Measurements from ENCODE around the gene CAP2.
"Not testable (repeated sequence)": the region's sequence is repeated elsewhere in the genome, so short reads cannot be mapped to it uniquely, and the experiment has no call there.

The CAP2 gene

DNA sequence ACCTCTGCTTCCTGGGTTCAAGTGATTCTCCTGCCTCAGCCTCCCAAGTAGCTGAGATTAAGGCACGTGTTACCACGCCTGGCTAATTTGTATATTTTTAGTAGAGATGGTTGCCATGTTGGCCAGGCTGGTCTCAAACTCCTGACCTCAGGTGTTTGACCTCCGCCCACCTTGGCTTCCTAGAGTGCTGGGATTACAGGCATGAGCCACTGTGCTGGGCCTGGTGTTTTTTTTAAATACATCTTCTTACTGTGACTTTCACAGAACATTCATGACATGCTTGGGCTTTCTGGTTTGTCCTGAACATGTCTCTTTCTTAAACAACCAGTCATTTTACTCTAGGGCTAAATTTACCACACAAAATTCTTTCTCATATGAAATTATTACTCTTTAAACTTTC is 172.0 kb downstream of the CAP2 start:
- H3K36me3 Mint-ChIP-seq = peaks cover 6% of the 10 kb centered on the region
- H3K4me1 Mint-ChIP-seq (ENCODE audit: low read depth) = no peaks in the 10 kb centered on the region
- H3K9me3 Mint-ChIP-seq (ENCODE audit: low read depth) = peaks cover 4% of the 10 kb centered on the region
- no peak overlapping the region for H3K4me3 Mint-ChIP-seq
- peaks cover 3% of the 10 kb centered on the region for H3K27me3 Mint-ChIP-seq
- H3K27ac Mint-ChIP-seq = no peak overlapping the region

DNA sequence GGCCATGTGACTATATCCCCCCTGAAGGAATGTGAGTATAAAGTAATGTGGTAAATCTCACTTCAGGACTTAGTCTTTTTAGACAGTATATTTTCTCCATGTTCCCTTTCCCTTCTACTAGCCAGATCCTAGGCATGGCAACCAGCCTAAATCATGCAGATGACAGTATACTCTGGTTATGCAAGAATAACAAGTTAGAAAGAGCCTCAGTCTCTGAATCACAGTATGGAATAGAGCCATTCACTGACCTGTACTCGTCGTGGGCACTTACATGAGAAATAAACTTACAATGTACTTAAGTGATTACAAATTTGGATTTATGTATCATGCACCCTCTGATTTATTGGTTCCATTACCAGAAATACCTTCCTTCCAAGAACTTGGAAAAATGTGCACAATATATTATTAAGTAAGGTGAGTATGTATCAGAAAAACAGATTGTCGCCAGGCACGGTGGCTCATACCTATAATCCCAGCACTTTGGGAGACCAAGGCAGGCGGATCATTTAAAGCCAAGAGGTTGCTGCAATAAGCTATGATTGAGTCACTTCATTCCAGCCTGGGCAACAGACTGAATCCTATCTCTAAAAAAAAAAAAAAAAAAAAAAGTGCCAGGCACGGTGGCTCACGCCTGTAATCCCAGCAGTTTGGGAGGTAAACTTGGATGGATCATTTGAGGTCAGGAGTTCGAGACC is 181.6 kb downstream of the CAP2 start:
- no peaks in the 10 kb centered on the region for H3K9me3 Mint-ChIP-seq (ENCODE audit: low read depth)
- H3K27ac Mint-ChIP-seq = no peak overlapping the region
- no peaks in the 10 kb centered on the region for H3K4me1 Mint-ChIP-seq (ENCODE audit: low read depth)
- H3K27me3 Mint-ChIP-seq = peaks cover 9% of the 10 kb centered on the region
- H3K36me3 Mint-ChIP-seq = peaks cover 4% of the 10 kb centered on the region
- no peak overlapping the region for H3K4me3 Mint-ChIP-seq

GRCh38 chr6:17577059-17577458 is 183.7 kb downstream of the CAP2 start:
- Mint-ChIP-seq H3K36me3 (peaks cover 4% of the 10 kb centered on the region), H3K27me3 (peaks cover 4% of the 10 kb centered on the region), H3K4me1 (ENCODE audit: low read depth) (no peaks in the 10 kb centered on the region), H3K4me3 (no peak overlapping the region), H3K27ac (no peak overlapping the region), H3K9me3 (ENCODE audit: low read depth) (no peaks in the 10 kb centered on the region)

GRCh38 chr6:17580518-17581048 is 187.2 kb downstream of the CAP2 start:
- Mint-ChIP-seq H3K4me3 (peak overlapping the region; percentile 76), H3K4me1 (ENCODE audit: low read depth) (peaks cover 4% of the 10 kb centered on the region), H3K27me3 (no peaks in the 10 kb centered on the region), H3K9me3 (ENCODE audit: low read depth) (no peaks in the 10 kb centered on the region), H3K27ac (no peak overlapping the region), H3K36me3 (peaks cover 4% of the 10 kb centered on the region)

DNA sequence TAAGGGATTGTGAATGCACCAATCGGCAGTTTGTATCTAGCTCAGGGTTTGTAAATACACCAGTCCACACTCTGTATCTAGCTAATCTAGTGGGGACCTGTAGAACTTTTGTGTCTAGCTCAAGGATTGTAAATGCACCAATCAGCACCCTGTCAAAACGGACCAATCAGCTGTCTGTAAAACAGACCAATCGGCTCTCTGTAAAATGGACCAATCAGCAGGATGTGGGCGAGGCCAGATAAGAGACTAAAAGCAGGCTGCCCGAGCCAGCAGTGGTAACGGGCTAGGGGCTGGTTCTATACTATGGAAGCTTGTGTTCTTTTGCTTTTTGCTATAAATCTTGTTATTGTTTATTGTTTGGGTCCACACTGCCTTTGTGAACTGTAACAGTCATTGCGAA is 187.9 kb downstream of the CAP2 start:
- H3K27ac Mint-ChIP-seq; H3K4me1 Mint-ChIP-seq (ENCODE audit: low read depth); H3K27me3 Mint-ChIP-seq; H3K36me3 Mint-ChIP-seq; H3K9me3 Mint-ChIP-seq (ENCODE audit: low read depth): not testable (repeated sequence)
- H3K4me3 Mint-ChIP-seq = peak overlapping the region; percentile 76

DNA sequence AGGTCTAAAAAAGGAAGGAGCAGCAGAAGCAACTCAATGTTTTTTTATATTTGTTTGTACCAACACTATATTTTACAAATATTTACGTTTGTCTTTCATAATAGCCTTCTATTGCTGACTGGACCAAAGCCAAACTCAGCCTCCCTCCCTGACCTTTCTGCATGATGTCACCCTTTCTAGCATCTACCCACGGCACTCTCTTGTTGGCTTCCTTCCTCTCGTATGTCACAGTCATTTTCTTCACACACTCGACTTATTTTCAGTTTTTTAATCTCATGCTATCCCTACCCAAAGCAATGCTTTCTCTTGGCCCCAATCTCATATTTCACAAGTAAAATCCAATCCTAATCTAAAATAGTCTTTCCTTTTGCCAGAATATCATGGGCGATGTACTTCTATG is 190.4 kb downstream of the CAP2 start:
- Mint-ChIP-seq H3K4me3 (peak overlapping the region; percentile 43), H3K27ac (no peak overlapping the region), H3K27me3 (no peaks in the 10 kb centered on the region)

DNA sequence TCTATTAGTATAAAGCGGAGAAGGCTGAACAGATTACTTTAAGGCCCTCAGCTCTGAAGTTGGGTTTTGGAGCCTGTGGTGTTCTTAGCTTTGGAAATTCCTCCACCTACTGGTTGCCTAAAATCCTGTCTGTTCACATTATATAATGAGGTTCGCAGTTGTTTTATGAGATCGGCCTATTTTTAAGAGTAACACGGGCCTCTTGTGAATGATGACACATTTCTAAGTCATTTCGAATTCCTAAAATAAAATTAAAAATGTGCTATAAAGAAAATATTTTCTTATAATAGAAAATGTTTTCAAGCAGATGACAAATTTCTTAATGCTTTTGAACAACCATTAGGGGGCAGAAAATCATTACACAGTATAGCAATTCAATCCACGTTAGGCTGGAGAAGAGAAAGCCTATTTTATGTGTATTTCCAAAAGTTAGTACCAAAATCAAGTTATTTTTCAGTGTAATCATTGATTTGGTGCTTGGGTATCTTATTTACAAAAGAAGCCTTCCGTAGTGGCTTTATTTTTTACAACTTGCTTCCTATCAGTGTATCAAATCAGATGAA is 190.9 kb downstream of the CAP2 start:
- Mint-ChIP-seq H3K27ac (no peak overlapping the region), H3K27me3 (no peaks in the 10 kb centered on the region), H3K9me3 (ENCODE audit: low read depth) (no peaks in the 10 kb centered on the region), H3K4me3 (no peak overlapping the region), H3K36me3 (no peaks in the 10 kb centered on the region), H3K4me1 (ENCODE audit: low read depth) (peaks cover 10% of the 10 kb centered on the region)

More for the DNA sequence above, 190.4 kb downstream of the CAP2 start:
- no peaks in the 10 kb centered on the region for H3K36me3 Mint-ChIP-seq
- peaks cover 5% of the 10 kb centered on the region for H3K4me1 Mint-ChIP-seq (ENCODE audit: low read depth)
- H3K9me3 Mint-ChIP-seq (ENCODE audit: low read depth) = no peaks in the 10 kb centered on the region

DNA sequence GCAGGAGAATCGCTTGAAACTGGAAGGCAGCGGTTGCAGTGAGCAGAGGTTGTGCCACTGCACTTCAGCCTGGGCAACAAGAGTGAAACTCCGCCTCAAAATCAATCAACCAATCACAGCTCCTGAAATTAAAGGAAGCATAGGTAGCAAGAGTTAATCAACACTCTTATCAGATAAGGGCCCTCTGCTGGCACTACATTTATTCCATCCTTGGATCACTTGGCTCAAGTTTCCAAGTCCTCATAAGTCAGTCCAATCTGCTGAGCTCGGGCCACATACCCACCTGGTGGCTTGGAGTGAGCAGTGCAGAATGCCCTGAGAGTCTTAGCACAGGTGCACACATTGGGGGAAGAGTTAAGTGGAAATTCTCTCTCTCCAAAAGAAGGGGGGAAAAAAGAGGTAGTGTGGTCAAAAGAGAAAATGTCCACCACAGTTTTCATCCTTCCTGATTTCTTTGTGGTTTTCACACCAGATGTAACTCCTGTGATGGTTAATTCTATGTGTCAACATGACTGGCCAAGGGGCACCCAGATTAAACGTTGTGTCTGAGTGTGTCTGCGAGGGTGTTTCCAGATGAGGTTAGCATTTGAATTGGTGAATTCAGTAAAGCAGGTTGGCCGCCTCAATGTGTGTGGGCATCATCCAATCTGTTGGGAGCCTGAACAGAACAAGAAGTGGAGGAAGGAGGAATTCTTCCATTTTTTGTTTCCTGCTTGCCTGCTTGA is 192.5 kb downstream of the CAP2 start:
- Mint-ChIP-seq H3K36me3 (no peaks in the 10 kb centered on the region), H3K27ac (no peak overlapping the region), H3K27me3 (no peaks in the 10 kb centered on the region), H3K4me3 (no peak overlapping the region), H3K9me3 (ENCODE audit: low read depth) (no peaks in the 10 kb centered on the region), H3K4me1 (ENCODE audit: low read depth) (peaks cover 20% of the 10 kb centered on the region)

GRCh38 chr6:17586623-17587022 is 193.2 kb downstream of the CAP2 start:
- H3K9me3 Mint-ChIP-seq (ENCODE audit: low read depth); H3K27ac Mint-ChIP-seq; H3K4me3 Mint-ChIP-seq; H3K36me3 Mint-ChIP-seq; H3K27me3 Mint-ChIP-seq: not testable (repeated sequence)
- peaks cover 23% of the 10 kb centered on the region for H3K4me1 Mint-ChIP-seq (ENCODE audit: low read depth)

DNA sequence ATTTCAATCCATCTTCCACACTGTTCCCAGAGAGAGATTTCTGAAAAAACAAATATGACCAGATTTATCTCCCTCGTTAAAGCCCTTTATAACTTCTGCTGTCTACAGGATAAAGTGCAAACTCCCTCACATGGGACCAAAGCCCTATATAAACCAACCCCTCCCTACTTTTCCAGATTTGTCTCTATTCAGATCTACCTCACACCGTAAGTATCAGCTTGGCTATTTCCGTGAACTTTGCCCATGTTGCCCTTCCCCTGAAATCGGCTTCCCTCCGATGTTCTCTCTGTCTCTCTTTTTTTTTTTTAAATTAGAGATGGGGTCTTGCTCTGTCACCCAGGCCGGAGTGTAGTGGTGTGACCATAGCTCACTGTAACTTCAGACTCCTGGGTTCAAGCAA is 194.6 kb downstream of the CAP2 start:
- Mint-ChIP-seq H3K36me3 (no peaks in the 10 kb centered on the region), H3K4me1 (ENCODE audit: low read depth) (peaks cover 23% of the 10 kb centered on the region), H3K27ac (no peak overlapping the region), H3K4me3 (no peak overlapping the region), H3K9me3 (ENCODE audit: low read depth) (no peaks in the 10 kb centered on the region), H3K27me3 (no peaks in the 10 kb centered on the region)

DNA sequence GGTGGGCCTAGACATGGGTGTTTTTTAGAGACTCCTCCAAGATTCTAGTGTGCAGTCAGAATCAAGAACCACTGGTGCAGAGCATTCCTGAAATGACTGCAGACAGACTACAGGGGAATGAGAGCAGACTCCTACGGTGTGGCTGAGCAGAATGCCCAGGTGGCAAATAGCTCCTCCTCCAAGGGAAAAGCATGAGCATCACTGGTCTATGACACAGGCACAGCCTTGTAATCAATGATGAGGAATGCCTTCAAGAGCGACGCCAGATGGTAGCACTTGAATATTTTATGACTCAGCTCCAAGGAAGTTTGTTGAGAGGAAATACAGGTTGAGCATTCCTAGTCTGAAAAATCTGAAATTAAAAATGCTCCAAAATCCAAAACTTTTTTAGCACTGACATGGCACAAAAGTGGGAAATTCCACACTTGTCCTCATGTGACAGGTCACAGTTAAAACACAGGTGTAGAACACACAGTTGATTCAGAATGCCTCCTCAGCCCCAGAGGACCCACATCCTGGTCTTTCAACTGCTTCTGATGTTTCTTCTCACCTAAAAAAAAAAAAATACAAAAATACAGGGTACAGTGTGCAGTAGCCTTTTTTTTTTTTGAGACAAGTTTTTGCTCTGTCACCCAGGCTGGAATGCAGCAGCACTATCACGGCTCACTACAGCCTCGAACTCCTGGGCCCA is 196.2 kb downstream of the CAP2 start:
- peak overlapping the region; percentile 28 for H3K27ac Mint-ChIP-seq
- H3K4me3 Mint-ChIP-seq = no peak overlapping the region

DNA sequence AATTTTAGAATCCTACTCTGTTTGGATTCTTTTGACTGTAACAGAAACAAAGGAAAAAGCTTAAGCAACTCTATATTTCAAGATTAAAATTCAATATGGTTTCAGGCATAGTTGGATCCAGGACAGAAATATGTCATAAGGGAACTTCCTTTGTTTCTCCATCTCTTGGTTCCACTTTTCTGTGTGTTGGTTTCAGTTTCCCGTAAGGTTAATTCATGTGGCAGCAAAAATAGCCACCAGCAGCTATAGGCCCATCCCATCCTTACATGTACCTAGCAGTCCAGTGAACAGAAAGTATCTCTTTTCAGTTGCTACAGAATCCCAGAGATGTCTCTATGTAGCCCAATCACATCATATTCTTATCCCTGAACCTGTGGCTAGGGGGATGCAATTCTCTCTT is 197.9 kb downstream of the CAP2 start:
- Mint-ChIP-seq H3K4me1 (ENCODE audit: low read depth) (peaks cover 19% of the 10 kb centered on the region), H3K9me3 (ENCODE audit: low read depth) (no peaks in the 10 kb centered on the region), H3K36me3 (no peaks in the 10 kb centered on the region), H3K4me3 (no peak overlapping the region), H3K27me3 (no peaks in the 10 kb centered on the region), H3K27ac (no peak overlapping the region)

More for the DNA sequence above, 196.2 kb downstream of the CAP2 start:
- Mint-ChIP-seq H3K4me1 (ENCODE audit: low read depth) (peaks cover 19% of the 10 kb centered on the region), H3K36me3 (no peaks in the 10 kb centered on the region), H3K9me3 (ENCODE audit: low read depth) (no peaks in the 10 kb centered on the region), H3K27me3 (no peaks in the 10 kb centered on the region)

GRCh38 chr6:17593246-17593645 is 199.9 kb downstream of the CAP2 start:
- no peaks in the 10 kb centered on the region for H3K27me3 Mint-ChIP-seq
- no peak overlapping the region for H3K4me3 Mint-ChIP-seq
- no peak overlapping the region for H3K27ac Mint-ChIP-seq
- H3K4me1 Mint-ChIP-seq (ENCODE audit: low read depth) = peaks cover 19% of the 10 kb centered on the region
- no peaks in the 10 kb centered on the region for H3K9me3 Mint-ChIP-seq (ENCODE audit: low read depth)
- H3K36me3 Mint-ChIP-seq = no peaks in the 10 kb centered on the region

- Mint-ChIP-seq H3K27me3 (no peaks in the 10 kb centered on the region), H3K4me3 (no peak overlapping the region), H3K36me3 (no peaks in the 10 kb centered on the region), H3K9me3 (ENCODE audit: low read depth) (no peaks in the 10 kb centered on the region), H3K27ac (no peak overlapping the region), H3K4me1 (ENCODE audit: low read depth) (peaks cover 11% of the 10 kb centered on the region)
Measured at GRCh38 chr6:17596085-17596484, 202.7 kb downstream of the CAP2 start.

Measured in activated naive CD8-positive, alpha-beta T cell (primary cell).